GM18873 (cell line): Measurements from ENCODE around the gene HEATR3.

Experiments used
- ATAC-seq: cut with Tn5 transposase; IDR thresholded peaks from one replicate; pipeline ENCODE4 v1.9.1; 2021; ENCODE audit warnings: mild to moderate bottlenecking, moderate library complexity, moderate number of reproducible peaks; ENCODE audit not compliant: unreplicated experiment, low FRiP score

HEATR3 gene

GRCh38 chr16:50065624-50066481 is at the start of gene HEATR3:
TSS of gene HEATR3 (plus strand) at chr16:50065970. CDS start at chr16:50066132, 162 bp downstream.
- peak; percentile 50 for ATAC-seq

DNA sequence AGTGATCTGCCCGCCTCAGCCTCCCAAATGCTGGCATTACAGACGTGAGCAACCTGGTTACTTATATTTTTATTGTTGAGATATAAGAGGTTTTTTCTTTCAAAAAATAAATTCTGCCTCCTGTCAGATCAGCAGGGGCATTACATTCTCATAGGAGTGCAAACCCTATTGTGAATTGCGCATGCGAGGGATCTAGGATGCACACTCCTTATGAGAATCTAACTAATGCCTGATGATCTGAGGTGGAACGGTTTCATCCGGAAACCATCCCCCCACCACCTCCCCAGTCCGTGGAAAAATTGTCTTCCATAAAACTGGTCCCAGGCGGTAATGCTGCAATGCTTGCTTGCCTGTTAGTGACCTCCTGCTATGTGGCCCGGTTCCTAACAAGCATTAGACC is 48.2 kb upstream of the HEATR3 start:
- ATAC-seq, result no peak

- ATAC-seq, result no peak
Measured at GRCh38 chr16:50021544-50021943, 44.2 kb upstream of the HEATR3 start.

- ATAC-seq, result no peak
Measured at GRCh38 chr16:50023641-50024040, 42.1 kb upstream of the HEATR3 start.

DNA sequence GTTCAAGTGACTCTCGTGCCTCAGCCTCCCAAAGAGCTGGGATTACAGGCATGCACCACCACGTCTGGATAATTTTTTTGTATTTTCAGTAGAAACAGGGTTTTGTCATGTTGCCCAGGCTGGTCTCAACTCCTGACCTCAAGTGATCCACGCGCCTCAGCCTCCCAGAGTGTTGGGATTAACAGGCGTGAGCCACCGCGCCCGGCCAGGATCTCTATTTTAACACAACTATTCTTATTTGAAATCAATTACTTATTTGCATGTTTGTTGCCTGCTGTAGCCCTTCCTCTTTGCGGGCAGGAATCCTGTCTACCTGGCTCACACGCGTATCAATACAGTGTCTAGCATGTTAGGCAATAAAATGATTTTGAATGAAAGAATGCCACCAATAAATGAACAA is 41.6 kb upstream of the HEATR3 start:
- ATAC-seq, result no peak

- peak; percentile 97 for ATAC-seq
Measured at GRCh38 chr16:50024684-50025536, 40.9 kb upstream of the HEATR3 start, which contains the start of gene CNEP1R1. TSS of gene CNEP1R1 (plus strand) at chr16:50025225. CDS start at chr16:50025316, 91 bp downstream.

DNA sequence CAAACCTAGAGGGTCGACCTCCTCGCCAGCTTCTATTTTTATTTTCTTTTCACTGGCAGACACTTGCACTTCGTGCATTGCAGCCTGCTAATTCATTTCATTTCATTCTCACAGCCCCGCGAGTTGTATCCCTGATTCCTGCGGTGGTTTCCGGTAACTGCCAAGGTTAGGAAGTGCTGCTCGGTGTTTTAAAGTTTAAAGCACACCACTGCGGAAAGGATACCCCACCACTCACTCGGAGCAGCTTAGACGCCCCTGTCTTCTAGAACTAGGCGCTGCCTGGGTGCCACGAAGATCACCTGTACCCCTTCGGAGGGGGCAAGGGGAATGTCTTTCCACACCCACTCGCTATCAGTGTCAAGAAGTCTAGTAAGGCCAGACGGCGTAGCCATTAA is 40.2 kb upstream of the HEATR3 start:
- ATAC-seq, result no peak

DNA sequence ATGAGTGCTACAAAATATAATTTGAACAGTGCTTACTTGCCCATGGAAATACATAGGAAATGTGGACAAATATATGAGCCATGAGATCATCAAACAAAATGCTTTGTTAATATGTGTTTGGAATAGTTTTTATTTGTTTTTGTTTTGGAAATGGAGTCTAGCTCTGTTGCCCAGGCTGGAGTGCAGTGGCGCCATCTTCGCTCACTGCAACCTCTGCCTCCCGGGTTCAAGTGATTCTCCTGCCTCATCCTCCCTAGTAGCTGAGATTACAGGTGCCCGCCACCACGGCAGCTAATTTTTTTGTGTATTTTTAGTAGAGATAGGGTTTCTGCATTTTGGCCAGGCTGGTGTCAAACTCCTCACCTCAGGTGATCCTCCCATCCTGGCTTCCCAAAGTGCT is 37.9 kb upstream of the HEATR3 start:
- ATAC-seq, result no peak

- no peak for ATAC-seq
Measured at GRCh38 chr16:50035468-50035992, 30.2 kb upstream of the HEATR3 start.

- no peak for ATAC-seq
Measured at GRCh38 chr16:50036426-50036825, 29.3 kb upstream of the HEATR3 start.

GRCh38 chr16:50037662-50038220 is 28.0 kb upstream of the HEATR3 start:
- no peak for ATAC-seq

DNA sequence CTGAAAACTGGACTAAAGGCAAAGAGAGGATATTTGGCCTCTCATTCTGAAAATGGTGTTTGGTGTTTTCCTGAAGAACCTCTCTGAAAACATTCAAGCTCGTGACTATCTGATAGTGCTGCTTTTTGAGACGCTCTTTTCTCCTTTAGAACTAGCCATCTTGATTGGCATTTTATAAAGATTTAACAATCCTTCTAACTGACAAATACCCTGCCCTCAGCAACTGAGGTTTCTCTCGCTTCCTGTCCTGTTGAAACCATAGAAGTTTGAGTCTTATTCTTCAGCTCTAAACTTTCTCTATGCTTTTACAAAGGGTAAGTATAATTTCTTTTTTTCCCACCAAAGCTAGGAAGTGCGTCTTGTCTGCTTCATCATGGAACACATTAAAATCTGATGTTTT is 27.5 kb upstream of the HEATR3 start:
- no peak for ATAC-seq

DNA sequence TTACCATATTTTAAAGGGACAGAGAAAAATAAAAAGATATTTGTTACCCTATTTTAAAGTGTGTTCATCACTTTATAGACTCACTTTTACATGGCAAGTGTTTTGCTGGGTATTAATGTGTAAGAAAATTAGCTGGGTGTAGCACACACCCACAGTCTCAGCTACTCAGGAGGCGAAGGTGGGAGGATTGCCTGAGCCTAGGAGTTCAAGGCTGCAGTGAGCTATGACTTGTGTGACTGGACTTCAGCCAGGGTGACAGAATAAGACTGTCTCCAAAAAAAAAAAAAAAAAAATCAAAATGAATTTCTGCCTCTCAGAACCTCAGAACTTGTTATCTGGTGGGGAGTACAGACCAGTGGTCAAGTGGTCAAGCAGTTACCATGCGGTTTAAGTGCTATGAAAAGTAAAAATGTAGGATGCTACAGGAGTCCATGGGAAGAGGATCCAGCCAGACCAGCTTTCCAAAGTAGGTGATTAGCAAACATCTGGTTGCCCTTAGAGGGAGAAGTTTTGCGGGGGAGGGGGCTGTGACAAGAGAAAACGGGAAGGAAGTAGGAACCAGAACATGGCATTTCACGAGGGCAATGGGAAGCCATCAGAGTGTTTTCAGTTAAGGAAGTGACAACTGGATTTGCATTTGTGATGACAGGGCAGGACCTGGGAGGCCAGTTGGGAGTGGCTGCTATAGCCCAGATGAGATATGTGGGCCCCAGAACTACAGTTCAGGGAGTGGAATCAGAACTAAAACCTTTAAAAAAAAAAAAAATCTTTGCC is 26.8 kb upstream of the HEATR3 start:
- ATAC-seq, result no peak

DNA sequence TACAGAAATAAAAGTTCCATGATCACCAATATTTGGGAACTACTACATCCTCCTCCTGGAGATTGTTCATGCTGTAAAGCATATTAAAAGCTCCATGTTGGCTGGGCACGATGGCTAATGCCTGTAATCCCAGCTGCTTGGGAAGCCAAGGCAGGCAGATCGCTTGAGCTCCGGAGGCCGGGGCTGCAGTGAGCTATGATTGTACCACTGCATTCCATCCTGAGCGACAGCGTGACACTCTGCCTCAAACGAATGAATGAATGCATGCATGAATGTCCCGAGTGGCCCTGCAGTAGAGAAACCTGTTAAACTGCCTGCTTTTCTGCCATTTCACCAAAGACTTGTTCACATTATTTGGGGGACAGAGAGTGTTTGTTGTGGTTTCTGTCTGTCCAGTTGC is 25.8 kb upstream of the HEATR3 start:
- ATAC-seq, result no peak

- ATAC-seq, result no peak
Measured at GRCh38 chr16:50040710-50041109, 25.1 kb upstream of the HEATR3 start.

GRCh38 chr16:50043358-50043757 is 22.4 kb upstream of the HEATR3 start:
- ATAC-seq, result no peak

GRCh38 chr16:50045412-50045811 is 20.4 kb upstream of the HEATR3 start:
- no peak for ATAC-seq

DNA sequence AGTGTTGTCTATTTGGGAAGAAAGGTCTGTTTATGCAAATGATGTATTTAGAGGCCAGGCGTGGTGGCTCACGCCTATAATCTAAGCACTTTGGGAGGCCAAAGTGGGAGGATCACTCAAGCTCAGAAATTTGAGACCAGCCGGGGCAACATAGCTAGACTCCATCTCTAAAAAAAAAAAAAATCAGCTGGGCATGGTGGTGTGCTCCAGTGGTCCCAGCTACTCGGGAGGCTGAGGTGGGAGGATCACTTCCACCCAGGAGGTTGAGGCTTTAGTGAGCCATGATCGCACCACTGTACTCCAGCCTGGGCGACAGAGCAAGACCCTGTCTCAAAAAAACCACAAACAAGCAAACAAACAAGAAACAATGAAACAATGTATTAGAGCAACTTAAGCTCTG is 18.9 kb upstream of the HEATR3 start:
- no peak for ATAC-seq

GRCh38 chr16:50047864-50048263 is 17.9 kb upstream of the HEATR3 start:
- no peak for ATAC-seq

DNA sequence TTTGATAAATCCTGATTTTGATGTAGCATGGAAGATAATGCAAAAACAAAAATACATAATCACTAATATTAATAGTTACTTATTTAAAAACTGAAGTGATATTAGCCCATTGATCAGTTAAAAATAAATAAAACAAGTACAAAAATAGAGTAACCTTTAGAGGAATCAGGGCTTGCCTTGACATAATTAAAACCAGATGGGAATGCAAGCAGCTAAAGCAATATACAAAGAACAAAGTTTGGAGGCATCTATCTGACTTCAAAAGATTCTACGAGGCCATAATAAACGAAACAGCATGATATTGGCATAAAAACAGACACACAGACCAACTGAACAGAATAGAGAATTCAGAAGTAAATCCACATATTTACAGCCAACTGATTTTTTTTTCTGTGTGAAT is 15.0 kb upstream of the HEATR3 start:
- ATAC-seq, result no peak
